ENCODE measurements around the gene GLMN. TPM values are rescaled to one million over a fixed set of nuclear protein-coding genes. Genes with fewer than 3 reads are reported as not detected.

Gene GLMN
- total RNA-seq, 1 donor from 2014 or later = 6.7 TPM

Other genes with a start within 250 kb of the GLMN start
- gene SETSIP, start 223.6 kb downstream of the GLMN start, total RNA-seq = 0.25 and 0.26 TPM in 2 replicates
- gene BTBD8, start 218.6 kb downstream of the GLMN start, total RNA-seq = 1.3 and 2.3 TPM in 2 replicates
- gene C1orf146, start 81.1 kb downstream of the GLMN start, total RNA-seq = not detected in 2 replicates
- 2.3 and 2.7 TPM in 2 replicates for gene RPAP2, start 72 bp upstream of the GLMN start, total RNA-seq
- under 0.01 TPM in 1 of 2 replicates, not detected in the other for gene GFI1, start 187.9 kb upstream of the GLMN start, total RNA-seq

Measured in dermis microvascular lymphatic vessel endothelial cell (primary cell).